Activated CD4-positive, alpha-beta T cell treated with anti-CD3 and anti-CD28 coated beads, Interleukin-2, amount 10 ng/mL, durations not matched to agents 7 days and 5 days (primary cell): Measurements from ENCODE around the gene WDR90. TPM values are rescaled to one million over a fixed set of nuclear protein-coding genes. Genes with fewer than 3 reads are reported as not detected.

Source experiments
- CTCF ChIA-PET: fragments of 350-600 bp; sonication (Branson Sonifier 250); formaldehyde crosslinking; loops from one replicate; lab custom pipeline; 2021; ENCODE audit warnings: antibody characterized with exemption; lab: Charles Lee
- POLR2A ChIA-PET: fragments of 350-600 bp; sonication (Branson Sonifier 250); formaldehyde crosslinking; loops from one replicate; lab custom pipeline; 2021; ENCODE audit warnings: antibody characterized with exemption; lab: Charles Lee
- DNase-seq: peaks from one replicate; pipeline ENCODE4 v3.0.0-alpha.2; 2020
- H3K27ac Mint-ChIP-seq: one replicate; pipeline ENCODE4 v1.8.0; 2021; ENCODE audit warnings: mild to moderate bottlenecking, moderate library complexity, mixed read lengths
- H3K27me3 Mint-ChIP-seq: one replicate; pipeline ENCODE4 v1.8.0; 2021; ENCODE audit warnings: mixed read lengths
- H3K36me3 Mint-ChIP-seq: one replicate; pipeline ENCODE4 v1.8.0; 2021; ENCODE audit warnings: low read depth, mixed read lengths
- H3K4me1 Mint-ChIP-seq: one replicate; pipeline ENCODE4 v1.8.0; 2021; ENCODE audit warnings: mixed read lengths
- H3K4me3 Mint-ChIP-seq: one replicate; pipeline ENCODE4 v1.8.0; 2021; ENCODE audit warnings: mild to moderate bottlenecking, moderate library complexity, mixed read lengths
- H3K9me3 Mint-ChIP-seq: one replicate; pipeline ENCODE4 v1.8.0; 2021; ENCODE audit warnings: mixed read lengths
- total RNA-seq, 2 experiments: library from RNA; stranded (reverse); gene quantifications; one replicate each; pipeline ENCODE4 v1.2.3, GENCODE V29; 2021

Gene WDR90
- total RNA-seq, 2 experiments from 2014 or later = 54.9 to 81.6 TPM

GRCh38 chr16:716200-716568 is 67.0 kb downstream of the WDR90 start:
- Mint-ChIP-seq H3K9me3 (no peaks in the 10 kb centered on the region), H3K27me3 (peaks cover 23% of the 10 kb centered on the region), H3K27ac (no peak overlapping the region), H3K36me3 (no peaks in the 10 kb centered on the region), H3K4me1 (peaks cover 17% of the 10 kb centered on the region), H3K4me3 (peak overlapping the region; percentile 25)
- CTCF ChIA-PET = interaction anchor here (0.9 to 1.6 kb wide), 6 partner anchors 10 to 70 kb away, joined by 3 to 7 read pairs (median 4); partner anchors contain the start of genes CCDC78 and CIAO3
- no peak for DNase-seq
- POLR2A ChIA-PET = no interaction called here

- Mint-ChIP-seq H3K4me1 (peaks cover 18% of the 10 kb centered on the region), H3K9me3 (no peaks in the 10 kb centered on the region), H3K36me3 (no peaks in the 10 kb centered on the region), H3K27me3 (peaks cover 21% of the 10 kb centered on the region), H3K4me3 (no peak overlapping the region), H3K27ac (no peak overlapping the region)
- DNase-seq = no peak
- CTCF ChIA-PET = interaction anchor here (1.3 to 1.6 kb wide), 4 partner anchors 9 to 69 kb away, joined by 4 to 7 read pairs (median 4); partner anchors contain the start of gene CCDC78
- POLR2A ChIA-PET = no interaction called here
Observed at GRCh38 chr16:716768-717325, 67.7 kb downstream of the WDR90 start.

Other genes starting within 250 kb of the WDR90 start
- 1 to 10 TPM; 5.3 to 6.9 TPM for gene DECR2, start 247.5 kb upstream of the WDR90 start, total RNA-seq
- gene RAB11FIP3, start 223.7 kb upstream of the WDR90 start, total RNA-seq = 10 to 100 TPM; 22.7 to 26.0 TPM
- gene CAPN15, start 121.7 kb upstream of the WDR90 start, total RNA-seq = 10 to 100 TPM; 59.1 to 72.1 TPM
- gene PRR35, start 89.0 kb upstream of the WDR90 start, total RNA-seq = not detected
- gene NHLRC4, start 82.4 kb upstream of the WDR90 start, total RNA-seq = 1 to 10 TPM; 1.9 to 2.7 TPM
- 10 to 100 TPM; 44.5 to 46.1 TPM for gene PIGQ, start 79.4 kb upstream of the WDR90 start, total RNA-seq
- gene RAB40C, start 59.3 kb upstream of the WDR90 start, total RNA-seq = 10 to 100 TPM; 13.3 to 17.6 TPM
- 1 to 10 TPM; 1.8 to 2.7 TPM for gene WFIKKN1, start 18.4 kb upstream of the WDR90 start, total RNA-seq
- gene METTL26, start 13.1 kb upstream of the WDR90 start, total RNA-seq = 10 to 100 TPM; 63.7 to 78.0 TPM
- 10 to 100 TPM; 17.3 to 20.2 TPM for gene MCRIP2, start 7.5 kb upstream of the WDR90 start, total RNA-seq
- 100 to 1,000 TPM; 128 to 150 TPM for gene RHOT2, start 18.8 kb downstream of the WDR90 start, total RNA-seq
- 1 to 10 TPM; 1.5 to 1.7 TPM for gene RHBDL1, start 26.3 kb downstream of the WDR90 start, total RNA-seq
- 10 to 100 TPM; 68.7 to 69.7 TPM for gene STUB1, start 31.0 kb downstream of the WDR90 start, total RNA-seq
- gene JMJD8, start 35.0 kb downstream of the WDR90 start, total RNA-seq = 10 to 100 TPM; 33.8 to 34.3 TPM
- 10 to 100 TPM; 19.3 to 20.0 TPM for gene WDR24, start 41.0 kb downstream of the WDR90 start, total RNA-seq
- 10 to 100 TPM; 12.7 to 14.3 TPM for gene FBXL16, start 56.4 kb downstream of the WDR90 start, total RNA-seq
- gene METRN, start 65.8 kb downstream of the WDR90 start, total RNA-seq = 1 to 10 TPM; 2.5 to 3.0 TPM
- gene ANTKMT, start 71.8 kb downstream of the WDR90 start, total RNA-seq = 1 to 10 TPM; 5.5 to 8.7 TPM
- gene CCDC78, start 77.1 kb downstream of the WDR90 start, total RNA-seq = 1 to 10 TPM; 1.6 to 2.3 TPM
- gene HAGHL, start 77.7 kb downstream of the WDR90 start, total RNA-seq = 1 to 10 TPM; 5.0 to 5.7 TPM
- gene CIAO3, start 91.6 kb downstream of the WDR90 start, total RNA-seq = 10 to 100 TPM; 39.5 to 39.9 TPM
- not detected for gene MSLN, start 111.4 kb downstream of the WDR90 start, total RNA-seq
- 10 to 100 TPM; 25.4 to 26.1 TPM for gene RPUSD1, start 139.0 kb downstream of the WDR90 start, total RNA-seq
- 100 to 1,000 TPM in 1 of 2 experiments, 10 to 100 TPM in 1; 85.9 to 111 TPM for gene CHTF18, start 139.3 kb downstream of the WDR90 start, total RNA-seq
- gene GNG13, start 151.4 kb downstream of the WDR90 start, total RNA-seq = not detected